Pancreas (tissue), 10 donors: Measurements from ENCODE around the gene PIK3CD. TPM values are rescaled to one million over a fixed set of nuclear protein-coding genes. Genes with fewer than 3 reads are reported as not detected.

Source experiments
- ATAC-seq, 4 donors: fragments of 200-7000 bp; cut with Tn5 transposase; one replicate each; pipeline versions ENCODE4 v1.8.0 to v1.9.1; 2020; ENCODE audit warnings: mild to moderate bottlenecking in 4 of 4, moderate library complexity in 4 of 4
- DNase-seq, 6 donors: peaks; one replicate each; pipeline ENCODE4 v3.0.0-alpha.2; 2020
- FAIRE-seq: peaks from 2 replicates; lab custom pipeline; 2012; peaks lifted over from hg19 to GRCh38; lab: Jason Lieb, UNC
- H3K27ac ChIP-seq, 4 donors: fragments of 200-600 bp; sonication (generic); 1 replicate in 3 of 4; 2 replicates in 1 of 4; pipeline versions ENCODE4 v1.5.0 to v1.8.0; 2020
- H3K27me3 ChIP-seq, 4 donors: fragments of 200-600 bp; one replicate each; pipeline ENCODE4 v1.8.0; 2021
- H3K36me3 ChIP-seq, 3 donors: fragments of 200-600 bp; sonication (generic) in 1 of 3; one replicate each; pipeline versions ENCODE4 v1.5.0 to v1.8.0; 2020 to 2021
- H3K4me1 ChIP-seq, 3 donors: fragments of 200-600 bp; one replicate each; pipeline ENCODE4 v1.8.0; 2021
- H3K4me3 ChIP-seq, 4 donors: fragments of 200-600 bp; sonication (generic) in 2 of 4; one replicate each; pipeline versions ENCODE4 v1.5.0 to v1.8.0; 2020 to 2021
- H3K9me3 ChIP-seq, 4 donors: fragments of 200-600 bp; one replicate each; pipeline ENCODE4 v1.8.0; 2021
- WGBS, 2 donors: extraction: QIAGEN DNeasy Blood & Tissue Kit; methylation state at CpG; one replicate each; pipeline ENCODE4 v1.1.7; 2013; 5-methylcytosine and 5-hydroxymethylcytosine counted together
- intact Hi-C, 3 donors: fragments of 100-400 bp; cut with DNase I; formaldehyde crosslinking; loops; one replicate each; pipeline versions ENCODE4 v1.11.1 to v1.14.2; 2022
- polyA plus RNA-seq, 2 donors: library from polyadenylated mRNA; stranded (reverse); fragments of 200-250 nt; gene quantifications; one replicate each; pipeline ENCODE4 v1.2.3, GENCODE V29; 2013
- total RNA-seq, 6 donors: library from RNA; stranded (reverse); fragmentation: NEBNext Ultra II Directional in 4 of 6; extraction: Animal tissue kit (Norgen Biotek cat#: 25700) in 4 of 6; gene quantifications; one replicate each; pipeline versions ENCODE4 v1.2.1 to v1.2.4, GENCODE V29; 2021 to 2023
- TF ChIP-seq, protein P1 (sequence below), 4 donors: fragments of 200-600 bp; sonication (generic) in 3 of 4; IDR thresholded peaks; one replicate each; pipeline versions ENCODE4 v1.5.0 to v1.8.0; 2021; ENCODE audit warnings: antibody characterized with exemption in 4 of 4
- donor health status: healthy with polysubstance abuse.
- donor health status: DM: no; HTN: no; CAD: no; lungs with moderate emphysema.
- donor health status: DM: no; HTN: no; CAD: no.
- donor health status: control.
- donor health status: control.
- donor health status: Bipolar disorder and iron deficiency.
- donor health status: DM: yes; HTN: yes; CAD: no.
- donor health status: DM: no; HTN: no; CAD: no.
- donor health status: DM: no; HTN: no; CAD: no.
- donor health status: DM: yes; HTN: yes; CAD: no.

Gene PIK3CD
- total and polyA plus RNA-seq, 8 donors: 1.9 to 10.6 (median 2.3) TPM

DNA sequence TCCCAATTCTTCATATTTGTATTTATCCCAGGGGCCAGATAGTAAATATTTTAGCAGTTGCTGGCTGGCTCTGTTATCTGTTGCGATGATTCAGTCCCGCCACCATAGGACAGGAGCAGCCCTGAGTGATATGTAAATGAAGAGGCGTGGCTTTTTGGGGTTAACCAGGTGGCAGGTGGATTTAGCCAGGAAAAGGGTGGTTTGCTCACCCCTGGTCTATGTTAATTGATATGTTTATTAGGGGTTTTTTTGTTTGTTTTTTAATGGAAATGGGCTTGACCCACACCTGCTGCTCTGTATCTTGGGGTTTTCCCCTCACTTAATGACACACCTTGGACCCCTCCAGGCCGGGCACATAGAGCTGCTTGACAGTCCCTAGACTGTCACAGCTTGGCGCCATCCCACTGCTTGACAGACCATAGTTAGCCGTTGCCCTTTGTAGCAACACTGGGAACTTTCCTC, 62.8 kb downstream of the PIK3CD start:
- no peak overlapping the region for H3K27ac ChIP-seq
- DNase-seq (no peak), FAIRE-seq (no peak), ATAC-seq (no peak)
- TF ChIP-seq, protein P1, sequence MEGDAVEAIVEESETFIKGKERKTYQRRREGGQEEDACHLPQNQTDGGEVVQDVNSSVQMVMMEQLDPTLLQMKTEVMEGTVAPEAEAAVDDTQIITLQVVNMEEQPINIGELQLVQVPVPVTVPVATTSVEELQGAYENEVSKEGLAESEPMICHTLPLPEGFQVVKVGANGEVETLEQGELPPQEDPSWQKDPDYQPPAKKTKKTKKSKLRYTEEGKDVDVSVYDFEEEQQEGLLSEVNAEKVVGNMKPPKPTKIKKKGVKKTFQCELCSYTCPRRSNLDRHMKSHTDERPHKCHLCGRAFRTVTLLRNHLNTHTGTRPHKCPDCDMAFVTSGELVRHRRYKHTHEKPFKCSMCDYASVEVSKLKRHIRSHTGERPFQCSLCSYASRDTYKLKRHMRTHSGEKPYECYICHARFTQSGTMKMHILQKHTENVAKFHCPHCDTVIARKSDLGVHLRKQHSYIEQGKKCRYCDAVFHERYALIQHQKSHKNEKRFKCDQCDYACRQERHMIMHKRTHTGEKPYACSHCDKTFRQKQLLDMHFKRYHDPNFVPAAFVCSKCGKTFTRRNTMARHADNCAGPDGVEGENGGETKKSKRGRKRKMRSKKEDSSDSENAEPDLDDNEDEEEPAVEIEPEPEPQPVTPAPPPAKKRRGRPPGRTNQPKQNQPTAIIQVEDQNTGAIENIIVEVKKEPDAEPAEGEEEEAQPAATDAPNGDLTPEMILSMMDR (IDR thresholded peaks at IDR 0.05): no peak
- H3K4me3 ChIP-seq: no peak overlapping the region
- H3K9me3 ChIP-seq: no peaks in the 10 kb centered on the region
- intact Hi-C loops: no loop called here
- H3K27me3 ChIP-seq: no peaks in the 10 kb centered on the region
- peaks cover 0 to 3% (median 0%) of the 10 kb centered on the region in 3 donors for H3K36me3 ChIP-seq
- no peaks in the 10 kb centered on the region for H3K4me1 ChIP-seq
- WGBS, 2 donors: 66 to 69% methylated on average over 6 of the region's 6 CpGs

DNA sequence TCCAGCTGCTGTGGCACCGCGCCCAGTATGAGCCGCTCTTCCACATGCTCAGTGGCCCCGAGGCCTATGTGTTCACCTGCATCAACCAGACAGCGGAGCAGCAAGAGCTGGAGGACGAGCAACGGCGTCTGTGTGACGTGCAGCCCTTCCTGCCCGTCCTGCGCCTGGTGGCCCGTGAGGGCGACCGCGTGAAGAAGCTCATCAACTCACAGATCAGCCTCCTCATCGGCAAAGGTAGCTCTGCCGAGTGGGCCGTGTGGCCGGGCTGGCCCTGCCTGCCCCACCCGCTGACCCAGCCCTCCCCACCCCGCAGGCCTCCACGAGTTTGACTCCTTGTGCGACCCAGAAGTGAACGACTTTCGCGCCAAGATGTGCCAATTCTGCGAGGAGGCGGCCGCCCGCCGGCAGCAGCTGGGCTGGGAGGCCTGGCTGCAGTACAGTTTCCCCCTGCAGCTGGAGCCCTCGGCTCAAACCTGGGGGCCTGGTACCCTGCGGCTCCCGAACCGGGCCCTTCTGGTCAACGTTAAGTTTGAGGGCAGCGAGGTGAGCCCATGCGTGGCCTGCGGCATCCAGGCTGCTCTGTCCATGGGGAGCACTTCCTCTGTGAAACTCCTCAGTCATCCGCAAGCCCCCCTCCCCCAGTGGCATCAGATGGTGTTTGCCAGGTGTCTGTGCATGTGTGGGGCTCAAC, 64.2 kb downstream of the PIK3CD start:
- Histone ChIP-seq H3K27ac (no peak overlapping the region), H3K4me1 (no peaks in the 10 kb centered on the region), H3K36me3 (peaks cover 0 to 3% (median 0%) of the 10 kb centered on the region in 3 donors), H3K4me3 (no peak overlapping the region), H3K9me3 (no peaks in the 10 kb centered on the region), H3K27me3 (no peaks in the 10 kb centered on the region)
- no peak for ATAC-seq
- FAIRE-seq: no peak
- DNase-seq: peak in 1 of 6 donors; percentile 66
- intact Hi-C loops: no loop called here
- WGBS, 2 donors: 93 to 94% methylated on average over 40 of the region's 40 CpGs
- TF ChIP-seq, protein P1 (IDR thresholded peaks at IDR 0.05): no peak

GRCh38 chr1:9716404-9717192, 65.1 kb downstream of the PIK3CD start:
- no peaks in the 10 kb centered on the region for H3K9me3 ChIP-seq
- H3K4me3 ChIP-seq: no peak overlapping the region
- FAIRE-seq: no peak
- DNase-seq: peak in 1 of 6 donors; percentile 66
- intact Hi-C loops: no loop called here
- H3K4me1 ChIP-seq: no peaks in the 10 kb centered on the region
- no peak overlapping the region for H3K27ac ChIP-seq
- ATAC-seq: no peak
- 94% methylated on average over 28 to 29 of the region's 29 CpGs for WGBS, 2 donors
- TF ChIP-seq, protein P1 (IDR thresholded peaks at IDR 0.05): no peak
- H3K27me3 ChIP-seq: no peaks in the 10 kb centered on the region
- no peaks in the 10 kb centered on the region for H3K36me3 ChIP-seq

- Histone ChIP-seq H3K36me3 (no peaks in the 10 kb centered on the region), H3K27ac (no peak overlapping the region), H3K9me3 (no peaks in the 10 kb centered on the region), H3K27me3 (no peaks in the 10 kb centered on the region), H3K4me1 (no peaks in the 10 kb centered on the region), H3K4me3 (peak overlapping the region in 1 of 4 donors; percentile 5)
- 75 to 77% methylated on average over 20 to 25 of the region's 25 CpGs for WGBS, 2 donors
- TF ChIP-seq, protein P1 (IDR thresholded peaks at IDR 0.05): no peak
- FAIRE-seq (no peak), ATAC-seq (peak in 3 of 4 donors; percentile 55 to 72 (median 61)), DNase-seq (peak in 2 of 6 donors; percentile 55 to 65)
- intact Hi-C loops: no loop called here
Observed at GRCh38 chr1:9717193-9718005, 65.9 kb downstream of the PIK3CD start.
